Measurements from ENCODE around the gene EXOC3. TPM values are rescaled to one million over a fixed set of nuclear protein-coding genes. Genes with fewer than 3 reads are reported as not detected.

The EXOC3 gene
- total RNA-seq, 1 donor from 2014 or later = 59.5 TPM

GRCh38 chr5:499233-500209, 56.5 kb downstream of the EXOC3 start:
- no peak for TF ChIP-seq CTCF (IDR thresholded peaks at IDR 0.05)
- ATAC-seq = no peak
- Histone ChIP-seq H3K4me3 (no peak overlapping the region), H3K4me1 (no peaks in the 10 kb centered on the region), H3K27me3 (peaks cover 28% of the 10 kb centered on the region), H3K36me3 (no peaks in the 10 kb centered on the region), H3K9me3 (no peaks in the 10 kb centered on the region), H3K27ac (no peak overlapping the region)
- no peak for DNase-seq
- intact Hi-C loops (cut with DNase I) = no loop called here

DNA sequence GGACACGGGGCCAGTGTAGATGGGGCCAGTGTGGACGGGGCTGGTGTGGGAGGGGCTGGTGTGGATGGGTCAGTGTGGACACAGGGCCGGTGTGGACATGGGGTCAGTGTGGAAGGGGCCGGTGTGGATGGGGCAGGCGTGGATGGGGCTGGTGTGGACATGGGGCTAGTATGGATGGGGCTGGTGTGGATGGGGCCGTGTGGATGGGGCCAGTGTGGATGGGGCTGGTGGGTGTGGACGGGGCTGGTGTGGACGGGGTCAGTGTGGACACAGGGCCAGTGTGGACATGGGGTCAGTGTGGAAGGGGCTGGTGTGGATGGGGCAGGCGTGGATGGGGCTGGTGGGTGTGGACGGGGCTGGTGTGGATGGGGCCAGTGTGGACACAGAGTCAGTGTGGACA, 57.5 kb downstream of the EXOC3 start:
- H3K4me1 ChIP-seq = no peaks in the 10 kb centered on the region
- DNase-seq (no peak), ATAC-seq (peak; percentile 12)
- H3K27me3 ChIP-seq = peaks cover 32% of the 10 kb centered on the region
- intact Hi-C loops (cut with DNase I) = no loop called here
- no peaks in the 10 kb centered on the region for H3K36me3 ChIP-seq
- no peak for TF ChIP-seq CTCF (IDR thresholded peaks at IDR 0.05)
- no peaks in the 10 kb centered on the region for H3K9me3 ChIP-seq
- H3K27ac ChIP-seq = no peak overlapping the region
- H3K4me3 ChIP-seq = no peak overlapping the region

GRCh38 chr5:501105-501830, 58.3 kb downstream of the EXOC3 start:
- TF ChIP-seq CTCF (IDR thresholded peaks at IDR 0.05) = no peak
- DNase-seq (no peak), ATAC-seq (no peak)
- no peaks in the 10 kb centered on the region for H3K36me3 ChIP-seq
- no peak overlapping the region for H3K27ac ChIP-seq
- no peak overlapping the region for H3K4me3 ChIP-seq
- peaks cover 37% of the 10 kb centered on the region for H3K27me3 ChIP-seq
- intact Hi-C loops (cut with DNase I) = no loop called here
- H3K9me3 ChIP-seq = no peaks in the 10 kb centered on the region
- H3K4me1 ChIP-seq = no peaks in the 10 kb centered on the region

GRCh38 chr5:501831-502184, 58.8 kb downstream of the EXOC3 start:
- ATAC-seq (no peak), DNase-seq (no peak)
- no peak overlapping the region for H3K4me3 ChIP-seq

More at GRCh38 chr5:501831-502184, 58.8 kb downstream of the EXOC3 start:
- intact Hi-C loops (cut with DNase I) = no loop called here
- no peak for TF ChIP-seq CTCF (IDR thresholded peaks at IDR 0.05)
- H3K27ac ChIP-seq = no peak overlapping the region
- H3K9me3 ChIP-seq = no peaks in the 10 kb centered on the region
- H3K4me1 ChIP-seq = no peaks in the 10 kb centered on the region
- peaks cover 42% of the 10 kb centered on the region for H3K27me3 ChIP-seq
- no peaks in the 10 kb centered on the region for H3K36me3 ChIP-seq

All from upper lobe of right lung (tissue), 1 donor.